Vagina (tissue), 2 donors: ENCODE data around the gene JAG2.

Experiments used
- CTCF ChIP-seq, 3 experiments: fragments of 450-650 bp in 2 of 3; fragments of 200-600 bp in 1 of 3; sonication (generic) in 1 of 3; IDR thresholded peaks; one replicate each; pipeline ENCODE4 v1.5.1; 2017 to 2019; ENCODE audit warnings: antibody characterized with exemption in 3 of 3, mild to moderate bottlenecking in 2 of 3, moderate library complexity in 2 of 3
- POLR2A ChIP-seq, 2 donors: fragments of 450-650 bp; IDR thresholded peaks; one replicate each; pipeline ENCODE4 v1.6.1; 2017; ENCODE audit warnings: antibody characterized with exemption in 2 of 2, mild to moderate bottlenecking in 2 of 2, moderate library complexity in 2 of 2

- TF ChIP-seq CTCF (IDR thresholded peaks at IDR 0.05) = no peak
- no peak for TF ChIP-seq POLR2A (IDR thresholded peaks at IDR 0.05)
Observed at GRCh38 chr14:105161964-105162668, 6.5 kb downstream of the JAG2 start.
